ENCODE data around the gene ATP13A2.

Gene ATP13A2

DNA sequence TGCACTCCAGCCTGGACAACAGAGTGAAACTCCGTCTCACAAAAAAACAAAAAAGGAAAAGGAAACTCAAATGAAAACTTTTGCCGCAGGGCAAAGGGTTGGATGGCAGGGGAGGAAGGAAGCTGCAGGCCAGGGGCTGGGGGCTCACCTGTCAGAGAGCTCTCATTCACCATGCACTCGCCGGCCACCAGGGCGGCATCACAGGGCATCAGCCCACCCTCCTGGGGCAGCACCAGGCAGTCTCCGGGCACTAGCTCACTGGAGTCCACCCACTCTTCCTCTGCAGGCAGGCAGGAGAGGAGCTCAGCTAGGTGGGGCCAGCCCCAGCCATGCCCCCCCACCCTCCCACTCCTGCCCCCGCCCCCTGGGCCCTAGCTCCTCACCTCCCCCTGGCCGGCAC lies 11.9 kb downstream of the ATP13A2 start:
- no peak for TF ChIP-seq GABPA (IDR thresholded peaks at IDR 0.05; ENCODE audit: low read depth)
- H3K27ac ChIP-seq (replicated peaks) = no peak overlapping the region
- H3K4me3 ChIP-seq (replicated peaks; ENCODE audit: insufficient read depth, low read length) = no peak overlapping the region
- DNase-seq (ENCODE audit: low read depth in 1 of 2, low spot score in 1 of 2) = no peak
- H3K27me3 ChIP-seq (ENCODE audit: insufficient read depth, poor library complexity, severe bottlenecking) = no peaks in the 10 kb centered on the region

GRCh38 chr1:16998589-16998988 lies 13.1 kb downstream of the ATP13A2 start:
- TF ChIP-seq CTCF (IDR thresholded peaks at IDR 0.05; ENCODE audit: insufficient read depth, low read length) (no peak), SPI1 (IDR thresholded peaks at IDR 0.05; ENCODE audit: borderline replicate concordance, low read depth) (no peak)
- Histone ChIP-seq H3K4me3 (replicated peaks; ENCODE audit: insufficient read depth, low read length) (no peak overlapping the region), H3K27ac (replicated peaks) (no peak overlapping the region), H3K27me3 (ENCODE audit: insufficient read depth, poor library complexity, severe bottlenecking) (no peaks in the 10 kb centered on the region)
- no peak for DNase-seq (ENCODE audit: low read depth in 1 of 2, low spot score in 1 of 2)

GRCh38 chr1:16996845-16997244 lies 14.9 kb downstream of the ATP13A2 start:
- no peak overlapping the region for H3K4me3 ChIP-seq (replicated peaks; ENCODE audit: insufficient read depth, low read length)
- TF ChIP-seq CTCF (IDR thresholded peaks at IDR 0.05; ENCODE audit: insufficient read depth, low read length) = no peak
- no peak for TF ChIP-seq SPI1 (IDR thresholded peaks at IDR 0.05; ENCODE audit: borderline replicate concordance, low read depth)
- no peak for TF ChIP-seq POLR2AphosphoS5 (IDR thresholded peaks at IDR 0.05; ENCODE audit: low read depth)
- no peak for TF ChIP-seq REST (IDR thresholded peaks at IDR 0.05; ENCODE audit: insufficient replicate concordance, low read depth)
- no peak for TF ChIP-seq GABPA (IDR thresholded peaks at IDR 0.05; ENCODE audit: low read depth)
- no peak for DNase-seq (ENCODE audit: low read depth in 1 of 2, low spot score in 1 of 2)
- H3K27me3 ChIP-seq (ENCODE audit: insufficient read depth, poor library complexity, severe bottlenecking) = no peaks in the 10 kb centered on the region
- no peak overlapping the region for H3K27ac ChIP-seq (replicated peaks)

GRCh38 chr1:16993521-16994038 lies 18.1 kb downstream of the ATP13A2 start:
- Histone ChIP-seq H3K27ac (replicated peaks) (no peak overlapping the region), H3K27me3 (ENCODE audit: insufficient read depth, poor library complexity, severe bottlenecking) (no peaks in the 10 kb centered on the region), H3K4me3 (replicated peaks; ENCODE audit: insufficient read depth, low read length) (no peak overlapping the region)
- TF ChIP-seq GABPA (IDR thresholded peaks at IDR 0.05; ENCODE audit: low read depth) (no peak), POLR2AphosphoS5 (IDR thresholded peaks at IDR 0.05; ENCODE audit: low read depth) (no peak), SPI1 (IDR thresholded peaks at IDR 0.05; ENCODE audit: borderline replicate concordance, low read depth) (no peak), REST (IDR thresholded peaks at IDR 0.05; ENCODE audit: insufficient replicate concordance, low read depth) (no peak), CTCF (IDR thresholded peaks at IDR 0.05; ENCODE audit: insufficient read depth, low read length) (no peak)
- no peak for DNase-seq (ENCODE audit: low read depth in 1 of 2, low spot score in 1 of 2)

Data from HL-60 (cell line).